Omental fat pad (tissue), 4 donors: ENCODE results near the gene HS1BP3. TPM values are rescaled to one million over a fixed set of nuclear protein-coding genes. Genes with fewer than 3 reads are reported as not detected.

Experiments used
- ATAC-seq: fragments of 150-250 bp; one replicate; pipeline ENCODE4 v1.9.1; 2016; ENCODE audit warnings: mild to moderate bottlenecking, moderate library complexity; ENCODE audit not compliant: low FRiP score
- DNase-seq: peaks from one replicate; pipeline ENCODE4 v3.0.0-alpha.2; 2019; ENCODE audit warnings: low spot score
- CTCF ChIP-seq, 3 donors: fragments of 450-650 bp; IDR thresholded peaks; one replicate each; pipeline ENCODE4 v1.5.1; 2016 to 2017; ENCODE audit warnings: antibody characterized with exemption in 3 of 3, mild to moderate bottlenecking in 3 of 3, moderate library complexity in 2 of 3
- total RNA-seq, 4 donors: library from RNA; depleted of rRNA; stranded (reverse); fragments of >200 nt; gene quantifications; one replicate each; pipeline ENCODE4 v1.1.0, GENCODE V29; 2016

Gene HS1BP3
- total RNA-seq, 4 donors from 2014 or later, result 17.7 to 30.3 (median 22.8) TPM

- no peak for DNase-seq
- no peak for TF ChIP-seq CTCF (IDR thresholded peaks at IDR 0.05)
- no peak for ATAC-seq
Observed at GRCh38 chr2:20674309-20674965, 23.5 kb upstream of the HS1BP3 start.

- no peak for DNase-seq
- no peak for ATAC-seq
- no peak for TF ChIP-seq CTCF (IDR thresholded peaks at IDR 0.05)
Observed at GRCh38 chr2:20673686-20674308, 22.9 kb upstream of the HS1BP3 start.

- ATAC-seq (no peak), DNase-seq (no peak)
- TF ChIP-seq CTCF (IDR thresholded peaks at IDR 0.05), result no peak
Observed at GRCh38 chr2:20672201-20672951, 21.5 kb upstream of the HS1BP3 start.

GRCh38 chr2:20671736-20672080 lies 20.8 kb upstream of the HS1BP3 start:
- no peak for ATAC-seq
- no peak for TF ChIP-seq CTCF (IDR thresholded peaks at IDR 0.05)
- no peak for DNase-seq

GRCh38 chr2:20671036-20671735 lies 20.3 kb upstream of the HS1BP3 start:
- DNase-seq, result no peak
- no peak for ATAC-seq
- TF ChIP-seq CTCF (IDR thresholded peaks at IDR 0.05), result no peak

GRCh38 chr2:20670315-20671035 lies 19.6 kb upstream of the HS1BP3 start:
- no peak for TF ChIP-seq CTCF (IDR thresholded peaks at IDR 0.05)
- no peak for DNase-seq
- no peak for ATAC-seq
